Effector memory CD8-positive, alpha-beta T cell (primary cell): ENCODE data around the gene TNK2.
A peak's percentile ranks its signal among the peaks of the same experiment; 100 is the strongest.
"Not testable (repeated sequence)": the region's sequence is repeated elsewhere in the genome, so short reads cannot be mapped to it uniquely, and the experiment has no call there.

ENCODE experiments used
- ATAC-seq: fragments of 150-1000 bp; cut with Tn5 transposase; replicated peaks from 2 replicates; pipeline ENCODE4 v1.10.0; 2021; ENCODE audit warnings: mild to moderate bottlenecking, moderate library complexity
- DNase-seq, 3 experiments: peaks; one replicate each; pipeline ENCODE4 v3.0.0; 2021
- H3K27ac Mint-ChIP-seq, 2 donors: one replicate each; pipeline ENCODE4 v1.8.0; 2022; ENCODE audit warnings: mild to moderate bottlenecking in 2 of 2, mixed read lengths in 2 of 2, moderate library complexity in 2 of 2
- H3K27me3 Mint-ChIP-seq, 2 donors: one replicate each; pipeline ENCODE4 v1.8.0; 2022; ENCODE audit warnings: mixed read lengths in 2 of 2
- H3K36me3 Mint-ChIP-seq: one replicate; pipeline ENCODE4 v1.8.0; 2022; ENCODE audit warnings: mild to moderate bottlenecking, moderate library complexity, mixed read lengths; ENCODE audit not compliant: insufficient read depth
- H3K4me1 Mint-ChIP-seq, 2 donors: one replicate each; pipeline ENCODE4 v1.8.0; 2022; ENCODE audit warnings: low read depth in 2 of 2, mixed read lengths in 2 of 2
- H3K4me3 Mint-ChIP-seq, 2 donors: one replicate each; pipeline ENCODE4 v1.8.0; 2022; ENCODE audit warnings: mild to moderate bottlenecking in 2 of 2, mixed read lengths in 2 of 2, moderate library complexity in 2 of 2
- H3K9me3 Mint-ChIP-seq, 2 donors: one replicate each; pipeline ENCODE4 v1.8.0; 2022; ENCODE audit warnings: mixed read lengths in 2 of 2

The TNK2 gene

DNA sequence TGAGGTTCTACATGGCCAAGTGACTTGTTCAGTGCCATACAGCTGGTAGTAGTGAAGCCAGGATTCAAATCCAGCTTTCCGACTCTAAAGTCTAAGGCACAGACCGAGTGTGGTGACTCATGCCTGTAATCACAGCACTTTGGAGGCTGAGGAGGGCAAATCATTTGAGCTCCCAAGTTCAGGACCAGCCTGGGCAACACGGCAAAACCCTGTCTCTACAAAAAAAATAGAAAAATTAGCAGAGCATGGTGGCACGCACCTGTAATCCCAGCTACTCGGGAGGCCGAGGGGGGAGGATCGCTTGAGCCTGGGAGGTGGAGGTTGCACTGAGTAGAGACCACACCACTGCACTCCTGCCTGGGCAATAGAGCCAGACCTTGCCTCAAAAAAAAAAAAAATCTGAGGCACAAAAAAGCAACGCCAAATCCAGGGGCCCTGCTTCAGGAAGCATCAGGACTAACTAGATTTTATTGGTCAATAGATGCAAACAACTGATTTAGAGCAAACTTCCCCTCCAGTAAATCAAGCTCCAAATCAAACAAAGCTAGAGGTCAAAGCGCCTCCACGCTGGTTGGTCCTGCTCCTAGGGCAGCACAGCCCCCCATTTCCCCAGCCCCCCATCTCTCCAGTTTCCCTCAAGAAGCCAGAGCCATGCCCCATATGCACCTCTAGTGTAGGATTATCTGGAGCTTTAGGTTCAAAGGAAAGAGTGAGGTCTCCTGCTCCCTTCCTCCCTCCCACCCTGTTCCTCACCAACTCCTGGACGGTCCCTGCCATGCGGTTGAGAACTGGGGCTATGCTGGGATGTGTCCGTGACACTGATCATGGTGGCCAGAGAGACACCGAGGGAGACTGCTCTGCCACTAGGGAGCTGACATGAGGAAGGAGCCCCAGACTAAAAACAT, 2.9 kb upstream of the TNK2 start:
- ATAC-seq: no peak
- H3K9me3 Mint-ChIP-seq: no peaks in the 10 kb centered on the region

DNA sequence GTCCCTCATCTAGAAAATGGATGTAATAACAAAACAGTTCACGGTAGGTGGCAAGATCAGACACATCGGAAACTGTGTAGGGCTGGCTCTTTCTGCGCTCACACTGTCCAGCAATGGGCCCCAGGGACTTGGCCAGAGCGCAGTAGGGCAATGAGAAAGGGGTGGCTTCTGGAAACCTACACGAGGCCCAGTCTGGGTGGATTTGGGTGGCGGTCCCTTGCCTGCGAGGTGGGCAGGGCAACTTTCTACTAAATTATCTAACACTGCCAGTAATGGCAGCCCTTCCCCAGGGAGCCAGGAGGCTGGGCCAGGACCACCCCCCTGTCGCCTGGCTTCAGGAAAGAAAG, 2.1 kb upstream of the TNK2 start:
- Mint-ChIP-seq H3K9me3 (no peaks in the 10 kb centered on the region), H3K27me3 (no peaks in the 10 kb centered on the region), H3K4me3 (peak overlapping the region; percentile 60 to 69), H3K27ac (peak overlapping the region; percentile 52 to 99), H3K4me1 (peaks cover 35 to 36% of the 10 kb centered on the region in 2 donors), H3K36me3 (peaks cover 48% of the 10 kb centered on the region)
- ATAC-seq (no peak), DNase-seq (no peak)

More for the DNA sequence above, 2.9 kb upstream of the TNK2 start:
- Mint-ChIP-seq H3K4me3 (peak overlapping the region in 1 of 2 donors; percentile 69), H3K4me1 (peaks cover 27 to 29% of the 10 kb centered on the region in 2 donors), H3K27me3 (peaks cover 1 to 5% of the 10 kb centered on the region in 2 donors), H3K36me3 (peaks cover 43% of the 10 kb centered on the region), H3K27ac (no peak overlapping the region)
- no peak for DNase-seq

DNA sequence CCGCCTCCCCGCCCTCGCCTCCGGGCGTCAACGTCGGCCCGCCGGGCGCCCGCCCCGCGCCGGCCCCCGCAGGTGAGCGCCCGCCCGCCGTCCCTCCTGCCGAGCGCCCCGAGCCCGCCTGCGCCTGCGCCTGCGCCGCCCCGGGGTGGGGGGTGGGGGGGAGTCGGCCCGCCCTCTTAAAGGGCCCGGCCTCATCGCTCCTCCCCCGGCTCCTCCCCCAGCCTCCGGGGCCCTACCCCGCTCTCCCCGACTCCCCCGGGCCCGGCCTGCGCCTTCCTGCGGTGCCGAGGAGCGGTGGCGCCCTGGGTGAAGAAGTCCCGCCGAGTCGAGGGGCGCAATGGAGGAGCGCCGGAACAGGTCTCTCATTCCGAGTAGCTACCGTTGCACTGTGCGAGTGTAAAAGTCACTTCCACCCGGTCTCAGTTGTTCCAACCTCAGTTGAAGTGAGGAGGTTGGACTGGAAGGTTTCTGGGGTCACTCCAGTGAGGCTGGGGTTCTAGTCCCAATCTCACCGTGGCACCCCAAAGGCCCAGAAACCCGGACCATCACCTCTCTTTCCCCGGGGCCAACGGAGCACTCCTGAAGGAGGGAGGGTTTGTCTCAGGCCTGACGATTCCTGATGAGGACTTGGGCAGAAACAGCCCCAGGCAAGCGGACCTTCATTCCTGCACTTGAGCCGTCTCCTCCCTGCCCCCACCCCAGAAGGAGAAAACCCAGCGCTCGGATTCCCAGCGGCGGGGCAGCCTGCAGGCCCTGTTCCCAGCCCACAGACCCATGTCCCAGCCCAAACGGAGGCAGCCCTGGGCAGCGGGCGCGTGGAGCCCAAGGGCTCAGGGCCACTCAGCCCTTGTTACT, 1.5 kb upstream of the TNK2 start:
- DNase-seq (peak; percentile 79 to 81 (median 81)), ATAC-seq (peak; percentile 38)
- H3K27me3 Mint-ChIP-seq: no peaks in the 10 kb centered on the region
- H3K36me3 Mint-ChIP-seq: peaks cover 45% of the 10 kb centered on the region
- H3K4me1 Mint-ChIP-seq: peaks cover 32 to 38% of the 10 kb centered on the region in 2 donors
- H3K9me3 Mint-ChIP-seq: no peaks in the 10 kb centered on the region
- H3K4me3 Mint-ChIP-seq: peak overlapping the region; percentile 60 to 69
- peak overlapping the region; percentile 52 to 99 for H3K27ac Mint-ChIP-seq

DNA sequence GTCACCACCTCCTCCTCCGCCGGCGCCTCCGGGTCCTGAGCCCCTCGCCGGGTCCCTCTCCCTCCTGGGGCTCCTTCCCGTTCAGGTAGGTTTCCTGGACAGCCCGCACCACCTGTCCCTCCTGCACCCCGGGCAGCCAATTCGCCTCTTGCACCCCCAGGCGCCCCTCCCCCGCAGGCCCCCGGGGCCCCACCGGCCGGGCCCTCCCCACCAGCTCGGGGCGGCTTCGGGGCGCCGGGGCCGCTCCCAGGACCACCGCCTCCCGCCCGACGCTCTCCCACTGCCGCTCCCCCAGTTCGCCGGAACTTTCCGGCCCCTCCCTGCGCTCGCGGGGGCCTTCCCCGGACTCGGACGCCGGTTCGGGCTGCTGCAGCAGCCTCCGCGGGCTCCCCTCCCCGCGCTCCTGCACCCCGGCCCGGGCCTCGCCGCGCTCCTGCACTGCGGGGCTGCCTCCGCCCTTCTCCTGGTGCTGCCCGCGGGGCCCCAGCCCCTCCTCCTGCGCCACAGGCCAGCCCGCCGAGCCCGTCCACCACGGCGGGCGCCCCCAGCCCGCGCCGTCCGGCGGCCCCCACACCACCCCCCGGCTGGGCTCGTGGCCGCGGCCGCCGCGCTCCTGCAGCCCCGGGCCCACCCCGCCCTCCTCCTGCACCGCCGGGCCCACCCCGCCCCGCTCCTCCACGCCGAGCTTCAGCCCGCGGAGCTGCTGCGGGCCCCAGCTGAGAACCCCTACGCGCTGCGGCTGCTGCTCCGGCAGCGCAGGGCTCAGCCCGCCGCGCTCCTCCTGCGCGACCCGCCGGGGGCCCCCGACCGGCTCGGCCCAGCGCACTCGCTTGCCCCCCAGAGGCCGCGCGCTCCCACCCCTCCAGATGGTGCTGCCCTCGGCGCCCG, 587 bp upstream of the TNK2 start:
- peak overlapping the region; percentile 99 for H3K27ac Mint-ChIP-seq
- DNase-seq (peak in 1 of 3 experiments; percentile 24), ATAC-seq (peak; percentile 11)
- H3K9me3 Mint-ChIP-seq: no peaks in the 10 kb centered on the region
- H3K36me3 Mint-ChIP-seq: peaks cover 43% of the 10 kb centered on the region
- H3K27me3 Mint-ChIP-seq: no peaks in the 10 kb centered on the region
- peaks cover 29 to 41% of the 10 kb centered on the region in 2 donors for H3K4me1 Mint-ChIP-seq
- H3K4me3 Mint-ChIP-seq: peak overlapping the region; percentile 93 to 94

DNA sequence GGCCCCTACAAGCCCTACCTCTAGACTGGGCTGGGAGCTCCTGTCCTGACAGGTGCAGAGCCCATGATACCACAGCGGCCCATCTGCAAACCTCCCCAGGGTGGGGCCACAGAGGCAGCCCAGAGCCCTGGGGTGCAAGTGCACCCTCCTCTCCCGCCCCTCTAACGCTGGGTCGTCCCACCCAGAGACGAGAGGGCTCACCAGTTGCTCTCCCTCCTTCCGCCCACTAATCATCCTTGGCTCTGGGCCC, 742 bp downstream of the TNK2 start:
- ATAC-seq (no peak), DNase-seq (peak; percentile 66 to 68 (median 66))
- Mint-ChIP-seq H3K27ac (peak overlapping the region; percentile 99), H3K27me3 (no peaks in the 10 kb centered on the region), H3K36me3 (peaks cover 39% of the 10 kb centered on the region), H3K4me1 (peaks cover 29 to 51% of the 10 kb centered on the region in 2 donors), H3K9me3 (no peaks in the 10 kb centered on the region), H3K4me3 (peak overlapping the region; percentile 93 to 94)

DNA sequence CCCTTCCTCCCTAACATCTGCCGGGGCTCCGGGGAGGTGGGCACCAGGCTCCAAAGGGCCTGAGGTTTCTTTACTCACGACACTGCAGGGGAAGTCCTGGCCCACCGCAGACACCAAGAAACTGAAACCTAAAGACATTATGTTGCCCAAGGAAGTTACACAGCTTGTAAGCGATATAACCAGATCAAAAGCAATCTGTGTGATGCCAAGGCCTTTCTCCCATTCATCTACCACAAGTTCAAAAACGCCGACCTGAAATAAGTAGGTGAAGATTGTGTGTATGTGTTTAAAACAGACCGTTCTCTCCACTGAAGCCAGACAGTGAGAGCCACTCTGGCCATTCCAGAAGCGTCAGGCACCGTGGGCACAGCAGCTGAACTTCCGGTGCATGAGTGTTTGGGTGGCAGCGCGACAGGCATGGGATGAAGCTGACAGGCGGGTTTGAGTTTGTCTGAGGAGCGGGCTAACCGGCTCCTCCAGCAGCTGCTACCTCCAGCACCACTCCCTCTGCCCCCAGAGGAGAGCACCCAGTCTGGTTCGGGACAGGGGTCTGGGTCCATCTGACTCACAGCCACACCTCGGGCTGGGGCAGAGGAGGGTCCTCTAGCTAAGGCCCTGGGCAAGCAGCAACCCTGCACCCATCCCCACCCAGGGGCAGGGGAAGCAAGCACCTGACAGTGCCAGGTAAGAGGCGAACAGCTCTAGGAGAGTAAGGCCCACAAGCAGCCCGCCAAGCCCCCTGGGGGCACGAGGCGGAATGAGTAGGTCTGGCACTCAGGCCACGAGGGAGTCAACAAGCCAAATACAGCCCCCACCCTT, 1.3 kb downstream of the TNK2 start:
- Mint-ChIP-seq H3K27ac (peak overlapping the region; percentile 99), H3K36me3 (peaks cover 39% of the 10 kb centered on the region), H3K27me3 (no peaks in the 10 kb centered on the region), H3K9me3 (no peaks in the 10 kb centered on the region), H3K4me1 (peaks cover 29 to 51% of the 10 kb centered on the region in 2 donors), H3K4me3 (peak overlapping the region; percentile 93 to 94)
- peak; percentile 73 to 79 (median 74) for DNase-seq
- peak; percentile 65 for ATAC-seq

DNA sequence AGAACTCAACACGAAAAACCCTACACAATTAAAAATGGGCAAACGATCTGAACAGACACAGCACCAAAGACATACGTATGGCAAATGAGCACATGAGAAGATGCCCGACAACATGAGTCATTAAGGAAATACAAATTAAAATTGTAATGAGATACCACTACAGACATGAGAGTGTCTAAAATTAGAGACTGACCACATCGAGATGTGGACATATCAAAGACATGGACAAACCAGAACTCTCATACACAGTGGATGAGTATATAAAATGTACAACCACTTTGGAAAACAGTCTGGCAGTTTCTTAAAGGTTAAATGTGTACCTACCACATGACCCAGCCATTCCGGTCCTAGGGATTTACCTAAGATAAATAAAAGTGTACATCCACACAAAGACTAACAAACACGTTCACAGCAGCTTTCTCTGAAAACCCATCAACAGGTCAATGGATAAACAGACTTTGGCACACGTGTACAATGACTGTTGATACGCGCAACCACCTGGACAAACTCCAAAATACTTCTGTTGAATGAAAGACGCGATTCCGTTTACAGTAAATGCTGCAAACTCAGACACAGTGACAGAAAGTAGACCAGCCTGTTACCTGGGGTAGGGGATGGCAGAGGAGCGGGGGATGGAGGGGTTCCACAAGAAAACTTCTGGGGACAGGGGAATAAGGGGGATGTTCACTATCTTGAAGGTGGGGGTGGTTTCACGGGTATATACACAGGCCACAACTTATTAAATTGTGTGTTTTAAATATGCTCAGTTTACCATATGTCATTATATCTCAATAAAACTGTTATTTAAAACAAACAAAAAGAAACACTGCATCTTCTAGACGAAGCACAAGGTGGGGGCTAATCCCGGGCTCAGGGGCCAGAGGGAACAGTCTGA, 2.1 kb downstream of the TNK2 start:
- Mint-ChIP-seq H3K27ac (peak overlapping the region; percentile 99), H3K9me3 (no peaks in the 10 kb centered on the region), H3K4me3 (peak overlapping the region; percentile 93 to 94), H3K4me1 (peaks cover 31 to 52% of the 10 kb centered on the region in 2 donors), H3K36me3 (peaks cover 36% of the 10 kb centered on the region), H3K27me3 (no peaks in the 10 kb centered on the region)
- DNase-seq: no peak
- peak; percentile 0 for ATAC-seq

DNA sequence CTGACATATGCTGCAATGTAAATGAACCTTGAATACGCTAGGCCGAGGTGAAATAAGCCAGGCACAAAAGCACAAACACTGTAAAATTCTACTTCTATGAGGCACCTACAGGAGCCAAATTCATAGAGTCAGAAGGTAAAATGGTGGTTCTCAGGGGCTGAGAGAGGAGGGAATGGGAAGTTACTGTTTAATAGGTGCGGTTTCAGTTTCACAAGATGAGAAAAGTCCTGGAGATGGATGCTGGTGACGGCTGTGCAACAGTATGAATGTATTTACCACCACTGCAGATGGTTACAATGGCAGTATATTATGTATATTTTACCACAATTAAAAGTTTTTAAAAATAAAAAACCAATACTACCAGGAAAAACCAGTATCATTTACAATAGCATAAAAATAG, 4.0 kb downstream of the TNK2 start:
- H3K4me3 Mint-ChIP-seq: no peak overlapping the region
- H3K36me3 Mint-ChIP-seq: peaks cover 31% of the 10 kb centered on the region
- no peak for DNase-seq
- H3K27me3 Mint-ChIP-seq: no peaks in the 10 kb centered on the region
- H3K9me3 Mint-ChIP-seq: no peaks in the 10 kb centered on the region
- no peak for ATAC-seq
- H3K27ac Mint-ChIP-seq: peak overlapping the region; percentile 99
- H3K4me1 Mint-ChIP-seq: peaks cover 44 to 68% of the 10 kb centered on the region in 2 donors

DNA sequence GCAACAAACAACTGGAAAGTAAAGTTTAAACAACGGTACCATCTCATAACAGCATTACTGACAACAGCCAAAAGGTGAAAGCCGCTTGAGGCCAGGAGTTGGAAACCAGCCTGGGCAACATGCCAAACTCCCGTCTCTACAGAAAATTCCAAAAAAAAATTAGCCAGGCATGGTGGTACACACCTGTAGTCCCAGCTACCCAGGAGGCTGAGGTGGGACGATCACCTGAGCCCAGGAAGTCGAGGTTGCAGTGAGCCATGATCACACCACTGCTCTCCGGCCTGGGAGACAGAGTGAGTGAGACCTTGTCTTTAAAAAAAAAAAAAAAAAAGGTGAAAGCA, 4.4 kb downstream of the TNK2 start:
- no peaks in the 10 kb centered on the region for H3K9me3 Mint-ChIP-seq
- H3K4me1 Mint-ChIP-seq: peaks cover 44 to 68% of the 10 kb centered on the region in 2 donors
- H3K27ac Mint-ChIP-seq: peak overlapping the region; percentile 65 to 99
- no peak for DNase-seq
- no peaks in the 10 kb centered on the region for H3K27me3 Mint-ChIP-seq
- H3K4me3 Mint-ChIP-seq: no peak overlapping the region
- no peak for ATAC-seq
- H3K36me3 Mint-ChIP-seq: peaks cover 30% of the 10 kb centered on the region

DNA sequence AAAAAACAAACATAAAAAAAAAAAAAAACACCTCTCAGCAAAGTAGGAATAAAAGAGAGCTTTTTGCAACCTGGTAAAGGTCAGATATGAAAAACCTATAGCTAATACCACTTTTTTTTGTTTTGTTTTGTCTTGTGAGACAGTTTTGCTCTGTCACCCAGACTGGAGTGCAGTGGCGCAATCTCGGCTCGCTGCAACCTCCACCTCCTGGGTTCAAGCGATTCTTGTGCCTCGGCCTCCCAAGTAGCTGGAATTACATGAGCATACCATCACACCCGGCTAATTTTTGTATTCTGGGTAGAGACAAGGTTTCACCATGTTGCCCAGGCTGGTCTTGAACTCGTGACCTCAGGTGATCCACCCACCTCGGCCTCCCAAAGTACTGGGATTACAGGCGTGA, 5.7 kb downstream of the TNK2 start:
- ATAC-seq, H3K4me3 Mint-ChIP-seq, H3K27ac Mint-ChIP-seq, H3K27me3 Mint-ChIP-seq, DNase-seq, H3K9me3 Mint-ChIP-seq: not testable (repeated sequence)
- Mint-ChIP-seq H3K4me1 (peaks cover 44 to 70% of the 10 kb centered on the region in 2 donors), H3K36me3 (peaks cover 20% of the 10 kb centered on the region)

DNA sequence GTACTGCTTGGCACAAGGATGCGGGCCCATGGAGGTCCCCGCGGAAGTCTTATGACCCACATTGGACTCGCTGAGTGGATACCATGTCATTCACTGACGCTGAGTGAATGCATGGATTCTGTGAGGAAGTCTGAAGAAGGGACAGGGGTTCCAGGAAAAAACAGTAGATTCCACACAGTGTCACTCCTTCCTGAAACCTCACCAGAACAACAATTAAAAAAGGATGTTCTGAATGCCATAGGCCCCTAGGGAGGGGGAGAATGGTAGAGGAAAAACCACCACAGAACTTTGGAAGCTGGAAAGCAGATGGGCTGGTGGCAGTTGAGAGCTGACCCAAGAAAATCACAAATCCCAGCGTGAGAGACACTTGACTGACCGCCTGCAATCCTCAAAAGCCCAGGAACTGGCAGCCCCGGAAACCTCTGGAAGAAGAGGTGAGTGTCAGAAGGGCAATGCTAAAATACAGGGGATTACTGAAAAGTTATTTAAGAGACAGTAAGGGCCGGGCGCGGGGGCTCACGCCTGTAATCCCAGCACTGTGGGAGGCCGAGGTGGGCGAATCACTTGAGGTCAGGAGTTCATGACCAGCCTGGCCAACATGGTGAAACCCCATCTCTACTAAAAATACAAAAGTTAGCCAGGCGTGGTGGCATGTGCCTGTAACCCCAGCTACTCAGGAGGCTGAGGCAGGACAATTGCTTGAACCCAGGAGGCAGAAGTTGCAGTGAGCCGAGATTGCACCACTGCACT, 6.3 kb downstream of the TNK2 start:
- H3K27ac Mint-ChIP-seq: peak overlapping the region in 1 of 2 donors; percentile 70
- DNase-seq, H3K27me3 Mint-ChIP-seq, H3K4me3 Mint-ChIP-seq, H3K9me3 Mint-ChIP-seq, ATAC-seq: not testable (repeated sequence)
- H3K4me1 Mint-ChIP-seq: peaks cover 38 to 68% of the 10 kb centered on the region in 2 donors
- H3K36me3 Mint-ChIP-seq: peaks cover 14% of the 10 kb centered on the region
